K562 (cell line): ENCODE measurements around the gene FAM53A.

ENCODE experiments used
- BCL6 ChIP-seq: fragments of 250-450 bp; sonication (Bioruptor Pico); IDR thresholded peaks from 2 replicates; pipeline ENCODE4 v1.4.0; 2020
- EZH2 ChIP-seq: IDR thresholded peaks from 2 replicates; pipeline ENCODE4 v1.6.1; 2012; ENCODE audit warnings: low read depth, mild to moderate bottlenecking, inconsistent platforms, low read length, borderline replicate concordance
- FOXP1 ChIP-seq: sonication (generic); formaldehyde crosslinking; IDR thresholded peaks from 2 replicates; pipeline ENCODE4 v1.8.0; 2022; ENCODE audit warnings: mild to moderate bottlenecking, missing genetic modification reagents
- JUN ChIP-seq, 2 experiments: sonication (generic) in 1 of 2; formaldehyde crosslinking in 1 of 2; IDR thresholded peaks; 2 replicates each; pipeline versions ENCODE4 v1.6.1 to v1.8.0; 2012 to 2022; ENCODE audit warnings: borderline replicate concordance in 2 of 2, mild to moderate bottlenecking in 2 of 2, improper control_type of control experiment in 1 of 2, low read depth in 1 of 2, low read length in 1 of 2, missing genetic modification reagents in 1 of 2
- JUND ChIP-seq, 2 experiments: IDR thresholded peaks; 2 replicates in 1 of 2; 3 replicates in 1 of 2; pipeline ENCODE4 v1.6.1; 2011; ENCODE audit warnings: borderline replicate concordance in 2 of 2, low read depth in 2 of 2, low read length in 2 of 2, improper control_type of control experiment in 1 of 2, missing biosample characterization in 1 of 2, missing genetic modification characterization in 1 of 2, missing genetic modification reagents in 1 of 2
- KAT2B ChIP-seq: IDR thresholded peaks from one replicate; pipeline ENCODE4 v1.6.1; 2012; ENCODE audit warnings: low read depth, mild to moderate bottlenecking, control low read depth, inconsistent platforms, low read length, moderate library complexity
- KLF1 ChIP-seq: fragments of 450-650 bp; IDR thresholded peaks from 2 replicates; pipeline ENCODE4 v1.6.1; 2016; ENCODE audit warnings: missing genetic modification characterization, missing compliant biosample characterization
- POLR2AphosphoS2 ChIP-seq: IDR thresholded peaks from 2 replicates; pipeline ENCODE4 v1.6.1; 2012; ENCODE audit warnings: low read length, improper control_type of control experiment
- POLR2AphosphoS5 ChIP-seq: IDR thresholded peaks from 2 replicates; pipeline ENCODE4 v1.6.1; 2011; ENCODE audit warnings: mild to moderate bottlenecking, low read depth, low read length, moderate library complexity; ENCODE audit not compliant: control insufficient read depth, insufficient read depth
- SIX5 ChIP-seq, 2 experiments: IDR thresholded peaks; 2 replicates each; pipeline ENCODE4 v1.6.1; 2011; ENCODE audit warnings: low read length in 2 of 2, borderline replicate concordance in 1 of 2, low read depth in 1 of 2, mild to moderate bottlenecking in 1 of 2, moderate library complexity in 1 of 2; ENCODE audit not compliant: insufficient read depth in 1 of 2
- XRCC3 ChIP-seq: fragments of 450-650 bp; IDR thresholded peaks from 2 replicates; pipeline ENCODE4 v1.6.1; 2017; ENCODE audit warnings: mild to moderate bottlenecking, moderate library complexity
- ZNF395 ChIP-seq: fragments of 200-800 bp; sonication (Bioruptor generic); IDR thresholded peaks from 2 replicates; pipeline ENCODE4 v1.6.1; 2017; ENCODE audit warnings: missing genetic modification characterization, missing compliant biosample characterization
- ZZZ3 ChIP-seq: fragments of 450-650 bp; IDR thresholded peaks from 2 replicates; pipeline ENCODE4 v1.6.1; 2016; ENCODE audit warnings: antibody characterized with exemption, mild to moderate bottlenecking, moderate library complexity
- TF ChIP-seq, protein P1 (sequence below), 3 experiments: IDR thresholded peaks in 2 of 3; conservative IDR thresholded peaks in 1 of 3; 2 replicates each; pipeline ENCODE4 v1.5.1; 2011 to 2012; ENCODE audit warnings: low read length in 3 of 3, mild to moderate bottlenecking in 3 of 3, control low read depth in 2 of 3, improper control_type of control experiment in 1 of 3, inconsistent platforms in 1 of 3, low read depth in 1 of 3, mixed read lengths in 1 of 3, moderate library complexity in 1 of 3; ENCODE audit not compliant: insufficient read depth in 2 of 3

- TF ChIP-seq EZH2, result no peak
- no peak for TF ChIP-seq BCL6
- TF ChIP-seq JUN (IDR thresholded peaks at IDR 0.05; ENCODE audit: borderline replicate concordance, low read depth, low read length), result no peak
- no peak for TF ChIP-seq JUN (CRISPR knock-in tag; IDR thresholded peaks at IDR 0.05; ENCODE audit: borderline replicate concordance)
- TF ChIP-seq, protein P1, sequence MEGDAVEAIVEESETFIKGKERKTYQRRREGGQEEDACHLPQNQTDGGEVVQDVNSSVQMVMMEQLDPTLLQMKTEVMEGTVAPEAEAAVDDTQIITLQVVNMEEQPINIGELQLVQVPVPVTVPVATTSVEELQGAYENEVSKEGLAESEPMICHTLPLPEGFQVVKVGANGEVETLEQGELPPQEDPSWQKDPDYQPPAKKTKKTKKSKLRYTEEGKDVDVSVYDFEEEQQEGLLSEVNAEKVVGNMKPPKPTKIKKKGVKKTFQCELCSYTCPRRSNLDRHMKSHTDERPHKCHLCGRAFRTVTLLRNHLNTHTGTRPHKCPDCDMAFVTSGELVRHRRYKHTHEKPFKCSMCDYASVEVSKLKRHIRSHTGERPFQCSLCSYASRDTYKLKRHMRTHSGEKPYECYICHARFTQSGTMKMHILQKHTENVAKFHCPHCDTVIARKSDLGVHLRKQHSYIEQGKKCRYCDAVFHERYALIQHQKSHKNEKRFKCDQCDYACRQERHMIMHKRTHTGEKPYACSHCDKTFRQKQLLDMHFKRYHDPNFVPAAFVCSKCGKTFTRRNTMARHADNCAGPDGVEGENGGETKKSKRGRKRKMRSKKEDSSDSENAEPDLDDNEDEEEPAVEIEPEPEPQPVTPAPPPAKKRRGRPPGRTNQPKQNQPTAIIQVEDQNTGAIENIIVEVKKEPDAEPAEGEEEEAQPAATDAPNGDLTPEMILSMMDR (IDR thresholded peaks at IDR 0.05 in 2 of 3, conservative IDR thresholded peaks at IDR 0.05 in 1 of 3; ENCODE audit: insufficient read depth in 2 of 3, low read depth in 1 of 3, low read length in 3 of 3), result no peak
- TF ChIP-seq POLR2AphosphoS5, result no peak
- no peak for TF ChIP-seq JUND (IDR thresholded peaks at IDR 0.05; ENCODE audit: borderline replicate concordance, low read depth, low read length)
- no peak for TF ChIP-seq JUND (tag; IDR thresholded peaks at IDR 0.05; ENCODE audit: borderline replicate concordance, low read depth, low read length)
- TF ChIP-seq POLR2AphosphoS2, result no peak
- no peak for TF ChIP-seq ZNF395
- TF ChIP-seq SIX5 (IDR thresholded peaks at IDR 0.05; ENCODE audit: borderline replicate concordance in 1 of 2, insufficient read depth in 1 of 2, low read depth in 1 of 2, low read length in 2 of 2), result no peak
- no peak for TF ChIP-seq ZZZ3
- TF ChIP-seq KAT2B, result no peak
- TF ChIP-seq FOXP1 (CRISPR knock-in tag), result no peak
- no peak for TF ChIP-seq KLF1 (tag)
- no peak for TF ChIP-seq XRCC3
Observed at GRCh38 chr4:1655676-1656075, 28.4 kb downstream of the FAM53A start.
